GM12874 (cell line): ENCODE data around the gene CTNNA2.

Experiments
- CTCF ChIP-seq: IDR thresholded peaks from 2 replicates; pipeline ENCODE4 v1.5.1; 2011; ENCODE audit warnings: low read depth, mild to moderate bottlenecking, control low read depth, low read length, moderate library complexity; ENCODE audit not compliant: insufficient read depth

Gene CTNNA2

GRCh38 chr2:79899196-79899595, 386.3 kb downstream of the CTNNA2 start:
- no peak for TF ChIP-seq CTCF

- TF ChIP-seq CTCF, result no peak
Measured at GRCh38 chr2:79901161-79901560, 388.3 kb downstream of the CTNNA2 start.

- no peak for TF ChIP-seq CTCF
Measured at GRCh38 chr2:79903222-79904000, 390.6 kb downstream of the CTNNA2 start.

- no peak for TF ChIP-seq CTCF
Measured at GRCh38 chr2:79906139-79906890, 393.5 kb downstream of the CTNNA2 start.

- no peak for TF ChIP-seq CTCF
Measured at GRCh38 chr2:79909521-79909920, 396.7 kb downstream of the CTNNA2 start.

- TF ChIP-seq CTCF, result no peak
Measured at GRCh38 chr2:79910643-79911042, 397.8 kb downstream of the CTNNA2 start.

GRCh38 chr2:79915455-79915854, 402.6 kb downstream of the CTNNA2 start:
- TF ChIP-seq CTCF, result no peak
